Mesodermal cell (in vitro differentiated cells): ENCODE results near the gene YPEL5.

Experiments used
- H3K27ac ChIP-seq: 2 replicates; pipeline ENCODE4 v1.7.0; 2013; ENCODE audit warnings: mild to moderate bottlenecking, low read depth, low read length, moderate library complexity; ENCODE audit not compliant: severe bottlenecking
- H3K36me3 ChIP-seq: 2 replicates; pipeline ENCODE4 v1.7.1; 2013; ENCODE audit warnings: mild to moderate bottlenecking, low read length, moderate library complexity; ENCODE audit not compliant: control insufficient read depth, insufficient read depth
- H3K4me1 ChIP-seq: one replicate; pipeline ENCODE4 v1.7.1; 2013; ENCODE audit warnings: mild to moderate bottlenecking, low read length; ENCODE audit not compliant: insufficient read depth, control insufficient read depth, poor library complexity, severe bottlenecking
- H3K4me3 ChIP-seq: 2 replicates; pipeline ENCODE4 v1.7.0; 2013; ENCODE audit warnings: low read length, control low read depth, mild to moderate bottlenecking; ENCODE audit not compliant: insufficient read depth, poor library complexity, severe bottlenecking; ENCODE audit errors: extremely low read depth
- H3K9me3 ChIP-seq: 2 replicates; pipeline ENCODE4 v1.7.1; 2013; ENCODE audit warnings: mild to moderate bottlenecking, low read length, moderate library complexity; ENCODE audit not compliant: control insufficient read depth
- WGBS, 2 experiments: methylation state at CpG; one replicate each; pipeline ENCODE4 v1.1.5; 2013; ENCODE audit warnings: missing lambda C conversion rate in 2 of 2; ENCODE audit not compliant: insufficient coverage in 2 of 2; 5-methylcytosine and 5-hydroxymethylcytosine counted together

The YPEL5 gene

GRCh38 chr2:30190637-30191036 lies 43.8 kb downstream of the YPEL5 start:
- no peak overlapping the region for H3K27ac ChIP-seq
- H3K4me3 ChIP-seq = no peak overlapping the region
- WGBS, 2 experiments = 83 to 88% methylated on average over 10 to 13 of the region's 13 CpGs
- peaks cover 11% of the 10 kb centered on the region for H3K4me1 ChIP-seq
- no peaks in the 10 kb centered on the region for H3K36me3 ChIP-seq
- peaks cover 10% of the 10 kb centered on the region for H3K9me3 ChIP-seq

GRCh38 chr2:30191107-30191506 lies 44.3 kb downstream of the YPEL5 start:
- Histone ChIP-seq H3K4me1 (peaks cover 11% of the 10 kb centered on the region), H3K27ac (no peak overlapping the region), H3K4me3 (no peak overlapping the region), H3K9me3 (peaks cover 10% of the 10 kb centered on the region), H3K36me3 (no peaks in the 10 kb centered on the region)
- 86 to 97% methylated on average over 8 of the region's 10 CpGs for WGBS, 2 experiments

GRCh38 chr2:30191819-30192271 lies 45.0 kb downstream of the YPEL5 start:
- Histone ChIP-seq H3K36me3 (no peaks in the 10 kb centered on the region), H3K4me3 (no peak overlapping the region), H3K9me3 (peaks cover 10% of the 10 kb centered on the region), H3K4me1 (peaks cover 11% of the 10 kb centered on the region), H3K27ac (no peak overlapping the region)
- 61 to 64% methylated on average over 4 of the region's 7 CpGs for WGBS, 2 experiments

GRCh38 chr2:30192314-30192713 lies 45.5 kb downstream of the YPEL5 start:
- peaks cover 11% of the 10 kb centered on the region for H3K4me1 ChIP-seq
- no peak overlapping the region for H3K27ac ChIP-seq
- H3K36me3 ChIP-seq = no peaks in the 10 kb centered on the region
- H3K9me3 ChIP-seq = peaks cover 10% of the 10 kb centered on the region
- WGBS, 2 experiments = 90% methylated on average over 2 of the region's 4 CpGs; no CpG with 5 or more reads in 1 of the 2 experiments
- no peak overlapping the region for H3K4me3 ChIP-seq

- Histone ChIP-seq H3K4me1 (peaks cover 11% of the 10 kb centered on the region), H3K4me3 (no peak overlapping the region), H3K36me3 (no peaks in the 10 kb centered on the region), H3K27ac (no peak overlapping the region), H3K9me3 (peaks cover 10% of the 10 kb centered on the region)
- 76 to 86% methylated on average over 7 to 12 of the region's 13 CpGs for WGBS, 2 experiments
These were observed 46.4 kb downstream of the YPEL5 start for GRCh38 chr2:30193104-30193681.

GRCh38 chr2:30194421-30194820 lies 47.6 kb downstream of the YPEL5 start:
- H3K27ac ChIP-seq = no peak overlapping the region
- 87 to 91% methylated on average over 7 of the region's 7 CpGs for WGBS, 2 experiments
- H3K4me1 ChIP-seq = peaks cover 11% of the 10 kb centered on the region
- H3K36me3 ChIP-seq = no peaks in the 10 kb centered on the region
- H3K4me3 ChIP-seq = no peak overlapping the region
- H3K9me3 ChIP-seq = peaks cover 8% of the 10 kb centered on the region

- no peak overlapping the region for H3K27ac ChIP-seq
- H3K9me3 ChIP-seq = peaks cover 2% of the 10 kb centered on the region
- peaks cover 11% of the 10 kb centered on the region for H3K4me1 ChIP-seq
- WGBS, 2 experiments = 84 to 93% methylated on average over 4 of the region's 4 CpGs
- H3K36me3 ChIP-seq = no peaks in the 10 kb centered on the region
- no peak overlapping the region for H3K4me3 ChIP-seq
These were observed 48.2 kb downstream of the YPEL5 start for GRCh38 chr2:30195016-30195415.

GRCh38 chr2:30197570-30198192 lies 50.9 kb downstream of the YPEL5 start:
- Histone ChIP-seq H3K27ac (no peak overlapping the region), H3K4me1 (peaks cover 11% of the 10 kb centered on the region), H3K4me3 (no peak overlapping the region), H3K36me3 (no peaks in the 10 kb centered on the region), H3K9me3 (no peaks in the 10 kb centered on the region)
- 77 to 89% methylated on average over 2 to 5 of the region's 6 CpGs for WGBS, 2 experiments

GRCh38 chr2:30201990-30202389 lies 55.2 kb downstream of the YPEL5 start:
- Histone ChIP-seq H3K4me1 (no peaks in the 10 kb centered on the region), H3K27ac (no peak overlapping the region), H3K4me3 (no peak overlapping the region), H3K36me3 (no peaks in the 10 kb centered on the region), H3K9me3 (no peaks in the 10 kb centered on the region)
- 67% methylated on average over 1 of the region's 1 CpG; no CpG with 5 or more reads in 1 of the 2 experiments for WGBS, 2 experiments

- Histone ChIP-seq H3K4me3 (no peak overlapping the region), H3K27ac (no peak overlapping the region), H3K4me1 (no peaks in the 10 kb centered on the region), H3K36me3 (no peaks in the 10 kb centered on the region), H3K9me3 (no peaks in the 10 kb centered on the region)
- WGBS, 2 experiments = 94 to 95% methylated on average over 6 to 7 of the region's 7 CpGs
These were observed 56.3 kb downstream of the YPEL5 start for GRCh38 chr2:30203156-30203555.

GRCh38 chr2:30204281-30204680 lies 57.5 kb downstream of the YPEL5 start:
- Histone ChIP-seq H3K4me3 (no peak overlapping the region), H3K4me1 (no peaks in the 10 kb centered on the region), H3K27ac (no peak overlapping the region), H3K36me3 (no peaks in the 10 kb centered on the region), H3K9me3 (no peaks in the 10 kb centered on the region)
- 100% methylated on average over 1 to 3 of the region's 4 CpGs for WGBS, 2 experiments
